Esophagus muscularis mucosa (tissue), 4 donors: ENCODE data around the gene PRSS33. TPM values are rescaled to one million over a fixed set of nuclear protein-coding genes. Genes with fewer than 3 reads are reported as not detected.

Experiments used
- DNase-seq: peaks from one replicate; pipeline ENCODE4 v3.0.0-alpha.2; 2017; ENCODE audit errors: extremely low spot score
- H3K27ac ChIP-seq, 4 donors: fragments of 200-600 bp; sonication (generic); replicated peaks in 1 of 4; 1 replicate in 3 of 4; 2 replicates in 1 of 4; pipeline ENCODE4 v1.5.1; 2016 to 2019; ENCODE audit warnings: mild to moderate bottlenecking in 1 of 4
- H3K27me3 ChIP-seq, 4 donors: fragments of 200-600 bp; sonication (generic); one replicate each; pipeline versions ENCODE4 v1.5.1 to v1.6.0; 2016 to 2019
- H3K36me3 ChIP-seq, 4 donors: fragments of 200-600 bp; sonication (generic); one replicate each; pipeline ENCODE4 v1.5.1; 2016 to 2019
- H3K4me1 ChIP-seq, 4 donors: fragments of 200-600 bp; sonication (generic); one replicate each; pipeline ENCODE4 v1.5.1; 2016 to 2019
- H3K4me3 ChIP-seq, 4 donors: fragments of 200-600 bp; sonication (generic); 1 replicate in 2 of 4; 2 replicates in 2 of 4; pipeline ENCODE4 v1.5.1; 2016 to 2019; ENCODE audit warnings: mild to moderate bottlenecking in 4 of 4, moderate library complexity in 1 of 4
- H3K9me3 ChIP-seq, 4 donors: fragments of 200-600 bp; sonication (generic); 1 replicate in 3 of 4; 2 replicates in 1 of 4; pipeline ENCODE4 v1.5.1; 2016 to 2019
- CTCF ChIP-seq, 3 experiments: fragments of 200-600 bp in 2 of 3; fragments of 450-650 bp in 1 of 3; sonication (generic) in 2 of 3; IDR thresholded peaks; one replicate each; pipeline ENCODE4 v1.5.1; 2017 to 2019; ENCODE audit warnings: antibody characterized with exemption in 3 of 3, mild to moderate bottlenecking in 2 of 3, moderate library complexity in 1 of 3
- EP300 ChIP-seq: sonication (generic); formaldehyde crosslinking; IDR thresholded peaks from one replicate; pipeline ENCODE4 v1.6.1; 2017; ENCODE audit warnings: antibody characterized with exemption
- POLR2A ChIP-seq: fragments of 450-650 bp; IDR thresholded peaks from one replicate; pipeline ENCODE4 v1.6.1; 2017; ENCODE audit warnings: antibody characterized with exemption, moderate library complexity, mild to moderate bottlenecking, low read depth
- POLR2AphosphoS5 ChIP-seq, 2 donors: sonication (generic); formaldehyde crosslinking; IDR thresholded peaks; one replicate each; pipeline ENCODE4 v1.6.1; 2017; ENCODE audit warnings: antibody characterized with exemption in 2 of 2
- WGBS: methylation state at CpG from one replicate; pipeline ENCODE4 v1.1.5; 2018; 5-methylcytosine and 5-hydroxymethylcytosine counted together
- intact Hi-C: fragments of 100-400 bp; cut with DNase I; formaldehyde crosslinking; loops from one replicate; pipeline ENCODE4 v1.15.1; 2023
- total RNA-seq, 4 donors: library from RNA; depleted of rRNA; stranded (reverse); fragments of >200 nt; gene quantifications; one replicate each; pipeline versions ENCODE4 v1.1.0 to v1.2.1, GENCODE V29; 2016

The PRSS33 gene
- total RNA-seq, 4 donors from 2014 or later = not detected

GRCh38 chr16:2803545-2804195, 16.3 kb upstream of the PRSS33 start:
- Histone ChIP-seq H3K4me1 (no peaks in the 10 kb centered on the region), H3K27me3 (peaks cover 0 to 42% (median 0%) of the 10 kb centered on the region in 4 donors), H3K9me3 (peaks cover 0 to 22% (median 17%) of the 10 kb centered on the region in 4 donors), H3K4me3 (no peak overlapping the region), H3K27ac (no peak overlapping the region), H3K36me3 (no peaks in the 10 kb centered on the region)
- no peak for DNase-seq
- intact Hi-C loops = no loop called here
- TF ChIP-seq EP300 = no peak
- no peak for TF ChIP-seq POLR2A
- TF ChIP-seq CTCF (IDR thresholded peaks at IDR 0.05) = no peak
- TF ChIP-seq POLR2AphosphoS5 (IDR thresholded peaks at IDR 0.05) = no peak
- WGBS = 90% methylated on average over 3 of the region's 3 CpGs

DNA sequence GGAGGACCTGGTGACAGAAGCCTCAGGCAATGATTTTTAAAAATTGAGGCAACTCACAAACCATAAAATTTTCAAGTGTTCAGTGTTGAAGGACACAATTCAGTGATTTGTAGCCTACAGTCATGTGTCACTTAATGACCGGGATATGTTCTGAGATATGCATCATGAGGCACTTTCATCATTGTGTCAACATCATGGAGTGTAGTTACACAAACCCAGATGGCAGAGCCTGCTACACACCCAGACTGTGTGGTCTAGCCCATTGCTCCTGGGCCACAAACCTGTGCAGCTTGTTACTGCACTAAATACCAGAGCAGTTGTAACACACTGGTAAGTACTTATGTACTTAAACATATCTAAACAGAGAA, 12.5 kb upstream of the PRSS33 start:
- no peak for DNase-seq
- no peak overlapping the region for H3K27ac ChIP-seq
- no peaks in the 10 kb centered on the region for H3K36me3 ChIP-seq
- TF ChIP-seq POLR2A (no peak), POLR2AphosphoS5 (IDR thresholded peaks at IDR 0.05) (no peak), EP300 (no peak), CTCF (IDR thresholded peaks at IDR 0.05) (no peak)
- WGBS = 90% methylated on average over 1 of the region's 1 CpG
- H3K4me1 ChIP-seq = no peaks in the 10 kb centered on the region
- peaks cover 0 to 20% (median 16%) of the 10 kb centered on the region in 4 donors for H3K9me3 ChIP-seq
- intact Hi-C loops = no loop called here
- H3K27me3 ChIP-seq = peaks cover 0 to 32% (median 0%) of the 10 kb centered on the region in 4 donors
- no peak overlapping the region for H3K4me3 ChIP-seq

DNA sequence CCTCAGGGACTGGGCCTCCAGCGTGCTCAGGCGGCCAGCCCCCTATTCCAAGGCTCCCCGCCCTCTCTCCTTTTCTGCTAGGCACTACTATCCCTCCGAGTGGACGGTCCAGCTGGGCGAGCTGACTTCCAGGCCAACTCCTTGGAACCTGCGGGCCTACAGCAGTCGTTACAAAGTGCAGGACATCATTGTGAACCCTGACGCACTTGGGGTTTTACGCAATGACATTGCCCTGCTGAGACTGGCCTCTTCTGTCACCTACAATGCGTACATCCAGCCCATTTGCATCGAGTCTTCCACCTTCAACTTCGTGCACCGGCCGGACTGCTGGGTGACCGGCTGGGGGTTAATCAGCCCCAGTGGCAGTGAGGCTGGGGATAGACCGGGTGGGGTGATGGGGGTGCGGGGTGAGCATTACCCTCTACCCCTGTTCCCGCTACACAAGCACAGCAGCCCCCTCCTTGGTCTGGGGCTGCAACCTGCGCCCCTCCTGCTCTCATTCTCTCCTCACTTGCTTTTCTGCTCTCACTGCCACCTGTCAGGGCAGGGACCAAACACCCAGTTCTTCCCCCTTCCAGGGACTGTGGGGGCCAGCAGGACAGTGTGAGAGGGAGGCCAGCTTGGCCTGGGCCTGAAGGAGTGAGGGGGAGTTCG, 12.0 kb upstream of the PRSS33 start:
- TF ChIP-seq EP300 = no peak
- TF ChIP-seq POLR2AphosphoS5 (IDR thresholded peaks at IDR 0.05) = no peak
- no peak for TF ChIP-seq POLR2A
- TF ChIP-seq CTCF (IDR thresholded peaks at IDR 0.05) = no peak
- 83% methylated on average over 20 of the region's 21 CpGs for WGBS
- no peak overlapping the region for H3K27ac ChIP-seq
- no peaks in the 10 kb centered on the region for H3K4me1 ChIP-seq
- no peaks in the 10 kb centered on the region for H3K36me3 ChIP-seq
- no peak overlapping the region for H3K4me3 ChIP-seq
- no peak for DNase-seq
- peaks cover 0 to 37% (median 0%) of the 10 kb centered on the region in 4 donors for H3K27me3 ChIP-seq
- intact Hi-C loops = no loop called here
- peaks cover 0 to 15% (median 11%) of the 10 kb centered on the region in 4 donors for H3K9me3 ChIP-seq

DNA sequence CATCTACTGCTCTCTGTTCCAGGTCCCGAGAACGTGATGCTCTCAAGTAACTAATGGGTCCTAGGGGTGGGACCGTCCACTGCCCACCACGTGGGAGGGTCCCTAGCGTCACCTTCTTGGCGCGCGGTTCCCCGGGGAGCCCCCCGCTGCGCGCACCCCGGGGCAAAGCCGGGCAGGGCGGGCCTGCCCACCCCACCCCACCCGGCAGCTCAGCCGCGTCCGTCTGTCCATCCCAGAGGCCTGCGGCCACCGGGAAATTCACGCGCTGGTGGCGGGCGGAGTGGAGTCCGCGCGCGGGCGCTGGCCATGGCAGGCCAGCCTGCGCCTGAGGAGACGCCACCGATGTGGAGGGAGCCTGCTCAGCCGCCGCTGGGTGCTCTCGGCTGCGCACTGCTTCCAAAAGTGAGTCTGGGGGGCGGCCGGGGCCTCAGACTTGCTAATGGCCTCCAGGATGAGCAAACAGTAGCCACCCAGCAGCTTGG, 11.4 kb upstream of the PRSS33 start:
- Histone ChIP-seq H3K27me3 (peaks cover 0 to 39% (median 0%) of the 10 kb centered on the region in 4 donors), H3K27ac (no peak overlapping the region), H3K4me1 (no peaks in the 10 kb centered on the region), H3K9me3 (peaks cover 0 to 9% (median 5%) of the 10 kb centered on the region in 4 donors), H3K4me3 (no peak overlapping the region), H3K36me3 (no peaks in the 10 kb centered on the region)
- no peak for DNase-seq
- intact Hi-C loops = no loop called here
- TF ChIP-seq POLR2AphosphoS5 (IDR thresholded peaks at IDR 0.05) = no peak
- TF ChIP-seq CTCF (IDR thresholded peaks at IDR 0.05) = no peak
- TF ChIP-seq POLR2A = no peak
- no peak for TF ChIP-seq EP300
- 80% methylated on average over 15 of the region's 39 CpGs for WGBS
